Bronchial smooth muscle cell (primary cell): ENCODE data around the gene LZTFL1. TPM values are rescaled to one million over a fixed set of nuclear protein-coding genes. Genes with fewer than 3 reads are reported as not detected.

Source experiments
- total RNA-seq: library from RNA; depleted of rRNA; stranded (reverse); fragments of >200 nt; gene quantifications from 2 replicates; pipeline ENCODE4 v1.2.1, GENCODE V29; 2014

LZTFL1 gene
- total RNA-seq = 10.7 and 12.5 TPM in 2 replicates

GRCh38 chr3:45841757-45842491 is at the start of gene LZTFL1:
Gene LZTFL1 (minus strand): TSS chr3:45842119. CDS start chr3:45841991, 128 bp downstream.

GRCh38 chr3:45885979-45886705 is 44.2 kb upstream of the LZTFL1 start, which contains the start of gene CCR9:
Gene CCR9 (plus strand): TSS chr3:45886543. CDS start chr3:45894934, 8,391 bp downstream.

GRCh38 chr3:45795882-45796765 is 45.8 kb downstream of the LZTFL1 start, which contains the start of gene SLC6A20:
Gene SLC6A20 (minus strand): TSS chr3:45796536. CDS start chr3:45796419, 117 bp downstream.

Other genes with a start within 250 kb of the LZTFL1 start
- 9.4 and 9.5 TPM in 2 replicates for gene LIMD1, start 247.4 kb downstream of the LZTFL1 start, total RNA-seq
- gene SACM1L, start 152.7 kb downstream of the LZTFL1 start, total RNA-seq = 27.1 and 32.4 TPM in 2 replicates
- not detected in 2 replicates for gene SLC6A20, start 45.6 kb downstream of the LZTFL1 start, total RNA-seq
- not detected in 2 replicates for gene CCR9, start 44.4 kb upstream of the LZTFL1 start, total RNA-seq
- gene CXCR6, start 101.3 kb upstream of the LZTFL1 start, total RNA-seq = not detected in 2 replicates
- 29.7 and 30.9 TPM in 2 replicates for gene FYCO1, start 153.7 kb upstream of the LZTFL1 start, total RNA-seq
- under 0.01 TPM in 1 of 2 replicates, not detected in the other for gene XCR1, start 185.4 kb upstream of the LZTFL1 start, total RNA-seq